ENCODE data around the gene VPS50.

- no peak for TF ChIP-seq CTCF (IDR thresholded peaks at IDR 0.05; ENCODE audit: low read depth, low read length, poor library complexity, severe bottlenecking)
- no peak for TF ChIP-seq EZH2phosphoT487 (IDR thresholded peaks at IDR 0.05; ENCODE audit: borderline replicate concordance, low read length)
Measured at GRCh38 chr7:93307131-93307660, 75.0 kb downstream of the VPS50 start.

All from DOHH2 (cell line).